ENCODE data around the gene TK1.

DNA sequence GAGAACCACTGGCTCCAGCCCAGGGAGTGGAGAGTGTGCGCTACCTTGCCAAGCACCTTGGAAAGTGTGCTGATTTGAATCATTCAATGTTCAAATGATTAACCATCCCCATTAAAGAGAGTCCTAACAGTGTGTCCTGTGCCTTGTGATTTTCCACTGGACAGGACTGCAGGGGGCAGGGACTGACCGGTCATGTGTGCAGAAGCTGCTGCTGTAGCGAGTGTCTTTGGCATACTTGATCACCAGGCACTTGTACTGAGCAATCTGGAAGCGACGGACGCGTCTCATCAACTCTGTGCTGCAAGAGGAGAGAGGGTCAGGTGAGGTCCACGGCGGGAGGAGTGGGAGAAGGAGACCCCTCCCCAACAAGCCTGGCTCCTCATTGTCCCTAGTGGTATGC is 2.0 kb downstream of the TK1 start:
- TF ChIP-seq POLR2A (IDR thresholded peaks at IDR 0.05) (no peak), CTCF (IDR thresholded peaks at IDR 0.05) (no peak)
